Upper lobe of left lung (tissue), 6 donors: Measurements from ENCODE around the gene CLDN6. TPM values are rescaled to one million over a fixed set of nuclear protein-coding genes. Genes with fewer than 3 reads are reported as not detected.

Experiments
- ATAC-seq, 2 donors: fragments of 200-7000 bp; cut with Tn5 transposase; one replicate each; pipeline ENCODE4 v1.9.1; 2022; ENCODE audit warnings: mild to moderate bottlenecking in 2 of 2, moderate library complexity in 2 of 2; ENCODE audit not compliant: low FRiP score in 2 of 2
- DNase-seq, 2 donors: peaks; one replicate each; pipeline ENCODE4 v3.0.0-alpha.2; 2019 to 2020
- H3K27ac ChIP-seq, 4 donors: fragments of 200-600 bp; sonication (generic); one replicate each; pipeline ENCODE4 v1.5.1; 2016 to 2019
- H3K27me3 ChIP-seq, 4 donors: fragments of 200-600 bp; sonication (generic); one replicate each; pipeline ENCODE4 v1.5.1; 2017 to 2019
- H3K36me3 ChIP-seq, 4 donors: fragments of 200-600 bp; sonication (generic); one replicate each; pipeline ENCODE4 v1.5.1; 2016 to 2019
- H3K4me1 ChIP-seq, 4 donors: fragments of 200-600 bp; sonication (generic); one replicate each; pipeline ENCODE4 v1.5.1; 2018 to 2019
- H3K4me3 ChIP-seq, 4 donors: fragments of 200-600 bp; sonication (generic); one replicate each; pipeline ENCODE4 v1.5.1; 2017 to 2019; ENCODE audit warnings: mild to moderate bottlenecking in 2 of 4, moderate library complexity in 1 of 4
- H3K9me3 ChIP-seq, 4 donors: fragments of 200-600 bp; sonication (generic); one replicate each; pipeline ENCODE4 v1.5.1; 2018 to 2019
- CTCF ChIP-seq, 6 experiments: fragments of 450-650 bp in 4 of 6; fragments of 200-600 bp in 2 of 6; sonication (generic) in 2 of 6; IDR thresholded peaks; one replicate each; pipeline ENCODE4 v1.5.1; 2016 to 2019; ENCODE audit warnings: antibody characterized with exemption in 6 of 6
- EP300 ChIP-seq, 4 donors: sonication (generic); formaldehyde crosslinking; IDR thresholded peaks; one replicate each; pipeline ENCODE4 v1.5.1; 2017; ENCODE audit warnings: antibody characterized with exemption in 4 of 4, control low read depth in 2 of 4
- POLR2A ChIP-seq, 4 donors: fragments of 450-650 bp; IDR thresholded peaks; one replicate each; pipeline ENCODE4 v1.5.1; 2016 to 2017; ENCODE audit warnings: antibody characterized with exemption in 4 of 4, mild to moderate bottlenecking in 2 of 4
- POLR2AphosphoS5 ChIP-seq, 2 donors: sonication (generic); formaldehyde crosslinking; IDR thresholded peaks; one replicate each; pipeline ENCODE4 v1.5.1; 2017; ENCODE audit warnings: antibody characterized with exemption in 2 of 2
- WGBS, 2 donors: methylation state at CpG; one replicate each; pipeline ENCODE4 v1.1.5; 2017 to 2018; 5-methylcytosine and 5-hydroxymethylcytosine counted together
- total RNA-seq, 6 donors: library from RNA; depleted of rRNA in 4 of 6; stranded (reverse); fragments of >200 nt in 4 of 6; gene quantifications; one replicate each; pipeline versions ENCODE4 v1.1.0 to v1.2.1, GENCODE V29; 2016 to 2021
- donor health status: DM: no; HTN: no; CAD: no; lungs with moderate emphysema.
- donor health status: DM: no; HTN: yes; CAD: no; lungs with severe emphysema.

CLDN6 gene
- total RNA-seq, 6 donors from 2014 or later = 0.30 to 1.9 (median 0.72) TPM; not detected in 3

DNA sequence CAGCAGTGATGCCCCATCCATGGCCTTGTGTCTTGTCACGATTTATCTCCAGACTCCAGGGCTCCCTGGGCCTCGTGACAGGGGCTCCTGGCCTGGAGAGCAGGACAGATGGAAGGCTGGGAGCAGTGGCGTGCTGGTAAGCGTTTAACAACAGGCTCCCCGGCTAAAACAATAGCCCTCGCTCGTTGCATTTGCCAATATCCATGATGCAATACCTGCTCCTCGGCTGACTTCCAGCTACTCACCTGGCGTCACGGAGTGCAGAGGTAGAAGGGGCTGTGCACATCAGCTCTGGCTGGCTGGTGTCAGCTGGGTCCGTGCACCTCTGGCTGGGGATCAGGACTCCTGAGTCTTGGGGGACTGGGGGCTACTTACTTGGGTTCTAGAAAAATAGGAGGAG is 20.3 kb upstream of the CLDN6 start:
- DNase-seq = peak in 1 of 2 donors; percentile 76
- TF ChIP-seq POLR2A (IDR thresholded peaks at IDR 0.05) = no peak
- no peak for TF ChIP-seq EP300 (IDR thresholded peaks at IDR 0.05)
- TF ChIP-seq CTCF (IDR thresholded peaks at IDR 0.05) = no peak
- no peak for TF ChIP-seq POLR2AphosphoS5 (IDR thresholded peaks at IDR 0.05)
- Histone ChIP-seq H3K4me3 (no peak overlapping the region), H3K9me3 (no peaks in the 10 kb centered on the region), H3K4me1 (peaks cover 7 to 31% (median 14%) of the 10 kb centered on the region in 4 donors), H3K27me3 (peaks cover 4 to 24% (median 15%) of the 10 kb centered on the region in 4 donors), H3K36me3 (no peaks in the 10 kb centered on the region), H3K27ac (no peak overlapping the region)
- ATAC-seq = no peak
- 24 to 37% methylated on average over 8 to 11 of the region's 11 CpGs for WGBS, 2 donors

- Histone ChIP-seq H3K27me3 (peaks cover 4 to 26% (median 15%) of the 10 kb centered on the region in 4 donors), H3K9me3 (no peaks in the 10 kb centered on the region), H3K4me3 (peak within 1 kb of the TSS; percentile 18 to 60 (median 56)), H3K27ac (peak within 1 kb of the TSS; percentile 37 to 63 (median 57)), H3K4me1 (peaks cover 7 to 31% (median 14%) of the 10 kb centered on the region in 4 donors), H3K36me3 (no peaks in the 10 kb centered on the region)
- DNase-seq (peak; percentile 67 to 90), ATAC-seq (peak; percentile 23 to 32)
- 25 to 35% methylated on average over 5 to 8 of the region's 44 CpGs for WGBS, 2 donors
- TF ChIP-seq POLR2AphosphoS5 (IDR thresholded peaks at IDR 0.05) (no peak), POLR2A (IDR thresholded peaks at IDR 0.05) (peak in 1 of 4 donors; percentile 34), CTCF (IDR thresholded peaks at IDR 0.05) (no peak), EP300 (IDR thresholded peaks at IDR 0.05) (no peak)
These were observed 18.8 kb upstream of the CLDN6 start, which contains the start of gene BICDL2 for GRCh38 chr16:3036726-3037315. TSS of gene BICDL2 (minus strand) at chr16:3036944. CDS start at chr16:3035496, 1,448 bp downstream.

DNA sequence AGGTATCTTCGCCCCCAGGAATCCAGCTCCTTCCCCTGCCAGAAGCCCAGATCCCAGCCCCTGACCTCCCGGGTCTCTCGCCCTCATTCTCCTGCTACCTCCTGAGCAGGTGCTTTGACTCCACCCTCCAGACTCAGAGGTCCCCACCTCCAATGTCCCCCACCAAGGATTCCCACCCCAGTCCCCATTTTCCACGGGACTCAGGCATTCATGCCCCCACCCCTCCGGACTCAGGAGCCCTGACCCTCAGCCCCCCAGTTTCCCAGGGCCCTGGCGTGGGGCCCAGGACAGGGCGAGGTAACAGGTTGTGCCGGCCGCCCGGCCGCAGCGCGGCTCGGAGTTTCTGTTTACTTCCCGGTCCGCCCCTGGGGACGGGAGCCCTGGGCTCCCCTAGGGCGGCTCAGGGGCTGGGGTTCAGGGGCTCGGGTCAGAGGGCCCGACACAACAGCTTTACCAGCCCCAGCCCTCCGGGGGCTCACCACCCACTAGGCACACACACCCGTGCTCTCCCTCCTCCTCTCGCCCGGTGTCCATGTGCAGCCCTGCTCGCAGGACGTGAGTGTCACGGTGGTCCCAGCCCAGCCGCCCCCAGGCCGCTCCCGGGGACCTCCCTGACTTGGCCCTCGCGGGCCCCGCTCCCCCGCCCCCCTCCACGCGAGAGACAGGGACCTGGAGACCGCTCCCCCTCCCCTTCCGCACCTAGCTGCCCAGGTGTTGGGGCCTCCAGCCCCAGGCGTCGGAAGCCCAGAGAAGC is 18.2 kb upstream of the CLDN6 start:
- no peak for TF ChIP-seq CTCF (IDR thresholded peaks at IDR 0.05)
- no peak for TF ChIP-seq POLR2A (IDR thresholded peaks at IDR 0.05)
- no peak for TF ChIP-seq EP300 (IDR thresholded peaks at IDR 0.05)
- no peak for TF ChIP-seq POLR2AphosphoS5 (IDR thresholded peaks at IDR 0.05)
- peaks cover 7 to 31% (median 18%) of the 10 kb centered on the region in 4 donors for H3K4me1 ChIP-seq
- no peaks in the 10 kb centered on the region for H3K9me3 ChIP-seq
- H3K27me3 ChIP-seq = peaks cover 4 to 27% (median 15%) of the 10 kb centered on the region in 4 donors
- H3K27ac ChIP-seq = peak overlapping the region; percentile 37 to 63 (median 57)
- 4 to 5% methylated on average over 5 to 25 of the region's 40 CpGs for WGBS, 2 donors
- H3K4me3 ChIP-seq = peak overlapping the region; percentile 18 to 60 (median 56)
- H3K36me3 ChIP-seq = no peaks in the 10 kb centered on the region
- ATAC-seq = peak; percentile 16 to 63
- DNase-seq = peak; percentile 50 to 89

DNA sequence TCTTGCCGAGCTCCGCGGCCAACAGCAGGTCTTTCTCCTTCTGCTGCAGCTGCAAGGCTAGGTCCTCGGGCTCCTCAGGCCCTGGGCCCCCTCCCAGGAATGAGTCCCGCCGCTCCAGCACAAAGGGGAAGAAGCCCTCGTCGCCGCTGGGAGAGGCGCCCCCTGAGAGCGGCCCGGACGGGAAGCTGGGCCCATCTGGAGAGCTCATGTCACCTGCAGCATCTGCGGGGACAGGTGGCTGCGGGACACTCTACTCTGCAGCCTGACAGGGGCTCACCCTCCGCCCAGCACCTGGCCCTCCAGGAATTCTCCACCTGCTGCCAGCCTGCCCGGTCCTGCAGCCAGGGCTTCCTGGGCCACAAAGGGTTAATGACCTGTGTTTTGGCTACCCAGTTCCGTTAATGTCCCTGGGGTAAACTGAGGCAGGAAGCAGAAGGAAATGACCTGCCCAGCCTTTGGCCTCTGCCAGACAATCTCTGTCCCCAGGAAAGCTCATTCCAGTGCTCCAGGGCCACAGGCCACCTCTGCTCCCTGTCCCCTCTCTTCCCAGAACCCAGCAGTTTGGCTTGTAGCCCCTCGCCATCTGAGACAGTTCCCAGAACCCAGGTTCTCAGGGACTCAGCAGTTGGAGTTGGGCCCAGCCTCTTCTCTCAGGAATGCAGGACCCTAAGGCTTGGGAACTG is 17.4 kb upstream of the CLDN6 start:
- Histone ChIP-seq H3K9me3 (no peaks in the 10 kb centered on the region), H3K27me3 (peaks cover 4 to 31% (median 16%) of the 10 kb centered on the region in 4 donors), H3K4me3 (peak overlapping the region in 3 of 4 donors; percentile 55 to 60 (median 56)), H3K4me1 (peaks cover 7 to 31% (median 18%) of the 10 kb centered on the region in 4 donors), H3K27ac (peak overlapping the region in 2 of 4 donors; percentile 61 to 63), H3K36me3 (no peaks in the 10 kb centered on the region)
- ATAC-seq (no peak), DNase-seq (peak in 1 of 2 donors; percentile 58)
- WGBS, 2 donors = 20 to 44% methylated on average over 2 to 15 of the region's 19 CpGs
- TF ChIP-seq CTCF (IDR thresholded peaks at IDR 0.05) (no peak), EP300 (IDR thresholded peaks at IDR 0.05) (no peak), POLR2AphosphoS5 (IDR thresholded peaks at IDR 0.05) (no peak), POLR2A (IDR thresholded peaks at IDR 0.05) (no peak)
